Right ventricle myocardium superior (tissue), 1 donor: ENCODE measurements around the gene DPH6. TPM values are rescaled to one million over a fixed set of nuclear protein-coding genes. Genes with fewer than 3 reads are reported as not detected.
A peak's percentile ranks its signal among the peaks of the same experiment; 100 is the strongest.

ENCODE experiments used
- ATAC-seq: fragments of 200-7000 bp; cut with Tn5 transposase; one replicate; pipeline ENCODE4 v1.9.1; 2020; ENCODE audit warnings: mild to moderate bottlenecking; ENCODE audit not compliant: poor library complexity
- DNase-seq: peaks from one replicate; pipeline ENCODE4 v3.0.0-alpha.2; 2020
- intact Hi-C: fragments of 100-400 bp; cut with DNase I; formaldehyde crosslinking; loops from one replicate; pipeline ENCODE4 v1.11.2; 2022
- total RNA-seq: library from RNA; stranded (reverse); fragmentation: NEBNext Ultra II Directional; extraction: Animal tissue kit (Norgen Biotek cat#: 25700); gene quantifications from one replicate; pipeline ENCODE4 v1.2.1, GENCODE V29; 2021
- donor health status: DM: no; HTN: yes; CAD: no; lungs with severe emphysema.

DPH6 gene
- total RNA-seq, 1 donor from 2014 or later, result 17.6 TPM

GRCh38 chr15:35547775-35548364, 1.9 kb upstream of the DPH6 start:
- no peak for ATAC-seq
- no peak for DNase-seq
- intact Hi-C loops, result loop anchor here (10.0 kb wide), 1 partner anchor 147 kb away; no protein-coding TSS in a partner anchor

GRCh38 chr15:35546511-35547381, 781 bp upstream of the DPH6 start:
- ATAC-seq, result peak; percentile 5
- DNase-seq, result no peak
- intact Hi-C loops, result loop anchor here (10.0 kb wide), 1 partner anchor 148 kb away; no protein-coding TSS in a partner anchor

GRCh38 chr15:35545316-35545823, 595 bp downstream of the DPH6 start:
- ATAC-seq, result peak; percentile 59
- peak; percentile 74 for DNase-seq
- intact Hi-C loops, result loop anchor here (10.0 kb wide), 1 partner anchor 149 kb away; no protein-coding TSS in a partner anchor

GRCh38 chr15:35540885-35541284, 5.1 kb downstream of the DPH6 start:
- intact Hi-C loops, result loop anchor here (10.0 kb wide), 1 partner anchor 154 kb away; no protein-coding TSS in a partner anchor
- ATAC-seq (no peak), DNase-seq (no peak)

GRCh38 chr15:35540021-35540420, 5.9 kb downstream of the DPH6 start:
- ATAC-seq (no peak), DNase-seq (no peak)
- intact Hi-C loops, result loop anchor here (10.0 kb wide), 1 partner anchor 155 kb away; no protein-coding TSS in a partner anchor

- ATAC-seq (no peak), DNase-seq (no peak)
- intact Hi-C loops, result no loop called here
Measured at GRCh38 chr15:35535365-35535916, 10.5 kb downstream of the DPH6 start.

- intact Hi-C loops, result no loop called here
- no peak for DNase-seq
- no peak for ATAC-seq
Measured at GRCh38 chr15:35533130-35534110, 12.5 kb downstream of the DPH6 start.

GRCh38 chr15:35530698-35531097, 15.3 kb downstream of the DPH6 start:
- intact Hi-C loops, result no loop called here
- DNase-seq (no peak), ATAC-seq (no peak)

- intact Hi-C loops, result no loop called here
- ATAC-seq (no peak), DNase-seq (no peak)
Measured at GRCh38 chr15:35529784-35530183, 16.2 kb downstream of the DPH6 start.

GRCh38 chr15:35522061-35522460, 23.9 kb downstream of the DPH6 start:
- no peak for ATAC-seq
- intact Hi-C loops, result no loop called here
- no peak for DNase-seq

- peak; percentile 86 for ATAC-seq
- DNase-seq, result no peak
- intact Hi-C loops, result loop anchor here (5.0 to 10.0 kb wide), 2 partner anchors 393 to 495 kb away; no protein-coding TSS in a partner anchor
Measured at GRCh38 chr15:35519541-35520149, 26.3 kb downstream of the DPH6 start.

GRCh38 chr15:35519052-35519451, 26.9 kb downstream of the DPH6 start:
- ATAC-seq, result no peak
- intact Hi-C loops, result loop anchor here (5.0 to 10.0 kb wide), 2 partner anchors 393 to 496 kb away; no protein-coding TSS in a partner anchor
- DNase-seq, result no peak

- no peak for ATAC-seq
- intact Hi-C loops, result loop anchor here (5.0 to 10.0 kb wide), 2 partner anchors 398 to 500 kb away; no protein-coding TSS in a partner anchor
Measured at GRCh38 chr15:35514759-35515158, 31.2 kb downstream of the DPH6 start.

GRCh38 chr15:35507932-35508638, 37.9 kb downstream of the DPH6 start:
- intact Hi-C loops, result no loop called here
- no peak for DNase-seq
- ATAC-seq, result no peak

More at GRCh38 chr15:35514759-35515158, 31.2 kb downstream of the DPH6 start:
- DNase-seq, result no peak

GRCh38 chr15:35506272-35506870, 39.6 kb downstream of the DPH6 start:
- ATAC-seq (no peak), DNase-seq (no peak)
- intact Hi-C loops, result no loop called here

GRCh38 chr15:35505809-35506208, 40.2 kb downstream of the DPH6 start:
- intact Hi-C loops, result no loop called here
- no peak for ATAC-seq
- no peak for DNase-seq

GRCh38 chr15:35505141-35505540, 40.8 kb downstream of the DPH6 start:
- DNase-seq (no peak), ATAC-seq (no peak)
- intact Hi-C loops, result no loop called here
